K562 (cell line): ENCODE measurements around the gene SERPINB12.

ENCODE experiments used
- EGR1 ChIP-seq: fragments of 450-650 bp; conservative IDR thresholded peaks from 2 replicates; pipeline ENCODE4 v1.6.1; 2017; ENCODE audit warnings: mild to moderate bottlenecking
- SRSF9 ChIP-seq: fragments of 200-400 bp; formaldehyde crosslinking; IDR thresholded peaks from 2 replicates; pipeline ENCODE4 v1.6.1; 2017; ENCODE audit warnings: low read depth, low read length, borderline replicate concordance

DNA sequence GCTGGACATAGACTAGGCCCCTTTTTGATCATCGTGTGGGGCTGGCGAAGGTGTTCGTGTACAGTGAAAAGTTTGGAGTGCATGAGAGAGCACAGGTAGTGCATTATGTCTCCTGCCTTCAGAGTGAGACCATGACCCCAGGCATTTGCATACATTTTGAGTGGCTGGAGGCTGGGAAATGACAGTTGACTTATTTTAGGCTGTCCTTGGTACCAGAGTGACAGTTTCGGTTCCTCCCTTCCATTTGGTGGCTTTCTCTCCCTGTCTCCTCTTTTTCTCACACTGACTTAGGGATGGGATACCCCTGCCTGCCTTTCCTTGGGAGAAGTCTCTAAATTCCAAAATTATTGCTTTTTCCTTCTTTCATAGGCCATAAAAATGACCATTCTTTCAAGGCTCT lies 20.1 kb downstream of the SERPINB12 start:
- TF ChIP-seq SRSF9 (no peak), EGR1 (no peak)
